GM12872 (cell line): Measurements from ENCODE around the gene HAUS5.

Experiments
- TF ChIP-seq, protein P1 (sequence below): IDR thresholded peaks from 3 replicates; pipeline ENCODE4 v1.5.1; 2011; ENCODE audit warnings: low read depth, mild to moderate bottlenecking, low read length, moderate library complexity; ENCODE audit not compliant: insufficient read depth

Gene HAUS5

GRCh38 chr19:35623327-35624010, 10.9 kb downstream of the HAUS5 start:
- TF ChIP-seq, protein P1, sequence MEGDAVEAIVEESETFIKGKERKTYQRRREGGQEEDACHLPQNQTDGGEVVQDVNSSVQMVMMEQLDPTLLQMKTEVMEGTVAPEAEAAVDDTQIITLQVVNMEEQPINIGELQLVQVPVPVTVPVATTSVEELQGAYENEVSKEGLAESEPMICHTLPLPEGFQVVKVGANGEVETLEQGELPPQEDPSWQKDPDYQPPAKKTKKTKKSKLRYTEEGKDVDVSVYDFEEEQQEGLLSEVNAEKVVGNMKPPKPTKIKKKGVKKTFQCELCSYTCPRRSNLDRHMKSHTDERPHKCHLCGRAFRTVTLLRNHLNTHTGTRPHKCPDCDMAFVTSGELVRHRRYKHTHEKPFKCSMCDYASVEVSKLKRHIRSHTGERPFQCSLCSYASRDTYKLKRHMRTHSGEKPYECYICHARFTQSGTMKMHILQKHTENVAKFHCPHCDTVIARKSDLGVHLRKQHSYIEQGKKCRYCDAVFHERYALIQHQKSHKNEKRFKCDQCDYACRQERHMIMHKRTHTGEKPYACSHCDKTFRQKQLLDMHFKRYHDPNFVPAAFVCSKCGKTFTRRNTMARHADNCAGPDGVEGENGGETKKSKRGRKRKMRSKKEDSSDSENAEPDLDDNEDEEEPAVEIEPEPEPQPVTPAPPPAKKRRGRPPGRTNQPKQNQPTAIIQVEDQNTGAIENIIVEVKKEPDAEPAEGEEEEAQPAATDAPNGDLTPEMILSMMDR: no peak

- TF ChIP-seq, protein P1: no peak
Measured at GRCh38 chr19:35628264-35628564, 15.7 kb downstream of the HAUS5 start.

- TF ChIP-seq, protein P1: no peak
Measured at GRCh38 chr19:35628565-35629331, 16.2 kb downstream of the HAUS5 start, which contains the start of gene RBM42. Gene RBM42 (plus strand): TSS chr19:35629036. CDS start chr19:35629154, 118 bp downstream.

DNA sequence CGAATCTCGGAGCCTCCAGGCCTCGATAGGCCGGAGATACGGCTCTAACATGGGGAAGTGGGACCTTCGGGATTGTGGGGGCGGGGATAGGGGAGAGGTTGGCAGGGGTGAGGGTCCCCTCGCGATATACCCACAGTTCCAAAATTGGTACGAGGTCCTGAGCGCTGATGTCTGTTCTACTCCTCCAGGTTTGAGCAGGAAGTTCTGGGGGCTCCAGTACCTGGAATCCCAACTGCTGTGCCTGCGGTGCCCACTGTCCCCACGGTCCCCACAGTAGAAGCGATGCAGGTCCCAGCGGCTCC, 16.7 kb downstream of the HAUS5 start:
- TF ChIP-seq, protein P1: no peak

DNA sequence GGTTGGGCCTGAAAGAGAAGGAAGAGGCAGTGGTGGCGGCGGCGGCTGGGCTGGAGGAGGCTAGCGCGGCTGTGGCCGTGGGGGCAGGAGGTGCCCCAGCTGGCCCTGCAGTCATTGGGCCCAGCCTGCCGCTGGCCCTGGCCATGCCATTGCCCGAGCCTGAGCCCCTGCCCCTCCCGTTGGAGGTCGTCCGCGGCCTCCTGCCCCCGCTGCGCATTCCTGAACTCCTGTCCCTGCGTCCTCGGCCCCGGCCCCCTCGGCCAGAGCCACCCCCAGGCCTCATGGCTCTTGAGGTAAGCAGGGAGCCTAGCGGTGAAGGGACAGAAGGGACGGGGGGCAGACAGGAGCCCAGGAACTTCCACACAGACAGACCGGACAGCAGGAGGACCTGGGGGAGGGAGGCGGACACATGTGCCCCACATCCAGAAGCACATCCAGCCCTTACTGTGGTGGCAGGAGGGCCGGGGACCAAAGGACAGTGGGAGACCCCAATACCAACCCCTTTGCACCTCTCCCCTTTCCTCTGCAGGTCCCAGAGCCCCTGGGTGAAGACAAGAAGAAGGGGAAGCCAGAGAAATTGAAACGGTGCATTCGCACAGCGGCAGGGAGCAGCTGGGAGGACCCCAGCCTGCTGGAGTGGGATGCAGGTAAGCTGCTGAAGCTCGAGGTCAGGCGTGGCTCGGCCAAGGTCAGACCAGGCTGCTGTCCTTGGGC, 21.3 kb downstream of the HAUS5 start:
- TF ChIP-seq, protein P1: no peak

GRCh38 chr19:35636651-35637050, 24.1 kb downstream of the HAUS5 start:
- TF ChIP-seq, protein P1: no peak

- TF ChIP-seq, protein P1: no peak
Measured at GRCh38 chr19:35637165-35637564, 24.6 kb downstream of the HAUS5 start.
